Measurements from ENCODE around the gene BIRC2. TPM values are rescaled to one million over a fixed set of nuclear protein-coding genes. Genes with fewer than 3 reads are reported as not detected.

The BIRC2 gene
- total and polyA plus RNA-seq, 10 of the 15 experiments (the other 5 are each of a cell fraction or from before 2014, with no cell fraction given), result 13.8 to 75.8 (median 26.5) TPM

- Histone ChIP-seq H3K9ac (ENCODE audit: control insufficient read depth, insufficient read depth, low read length) (no peak overlapping the region), H3K36me3 (ENCODE audit: control insufficient read depth in 2 of 2, insufficient read depth in 2 of 2, low read length in 1 of 2) (peaks cover 0 to 9% of the 10 kb centered on the region in 2 experiments; a peak in 2 of 4 replicates), H3K4me3 (no peak overlapping the region), H3K9me3 (replicated peaks; ENCODE audit: control insufficient read depth, insufficient read depth, low read length) (no peaks in the 10 kb centered on the region), H2AFZ (ENCODE audit: control insufficient read depth, low read depth, low read length) (no peak overlapping the region), H3K4me1 (ENCODE audit: control insufficient read depth, insufficient read depth, low read length) (peaks cover 11% of the 10 kb centered on the region; the same call in 1 of the 2 replicates), H3K27ac (ENCODE audit: control insufficient read depth, insufficient read depth) (no peak overlapping the region), H3K79me2 (ENCODE audit: control insufficient read depth, insufficient read depth, low read length) (no peaks in the 10 kb centered on the region), H3K4me2 (ENCODE audit: control insufficient read depth, insufficient read depth) (0 out of 2 replicates have a peak overlapping the region, but pooled peaks have one; percentile 7), H3K27me3 (replicated peaks in 1 of 2; ENCODE audit: control insufficient read depth in 2 of 2, insufficient read depth in 2 of 2, low read length in 1 of 2) (no peaks in the 10 kb centered on the region), H4K20me1 (ENCODE audit: control insufficient read depth, insufficient read depth) (no peaks in the 10 kb centered on the region)
- ChIA-PET RAD21 (ENCODE audit: unreplicated experiment) (interaction anchor here (0.5 to 3.3 kb wide), 22 partner anchors 19 to 297 kb away, joined by 3 to 50 read pairs (median 3); no protein-coding TSS in a partner anchor), CTCF (interaction anchor here (0.6 to 5.1 kb wide), 21 partner anchors 8 to 298 kb away, joined by 3 to 90 read pairs (median 5); no protein-coding TSS in a partner anchor), SMC1A (ENCODE audit: uncharacterized antibody, unreplicated experiment) (interaction anchor here (0.6 to 6.4 kb wide), 23 partner anchors 9 to 297 kb away, joined by 3 to 77 read pairs (median 4); no protein-coding TSS in a partner anchor), POLR2A (interaction anchor here (1.0 kb wide), 1 partner anchor 26 kb away, joined by 3 read pairs; no protein-coding TSS in a partner anchor)
- intact Hi-C loops (cut with micrococcal nuclease; ENCODE audit: unreplicated experiment), result loop anchor here (1.0 to 2.0 kb wide), 2 partner anchors 127 to 244 kb away; no protein-coding TSS in a partner anchor
- in situ Hi-C loops (cut with MboI), result no loop called here
- 0% methylated on average over 3 of the region's 3 CpGs for whole genome bisulfite sequencing (ENCODE audit: insufficient coverage, insufficient replicate concordance, low lambda C conversion rate, missing lambda C conversion rate)
- ATAC-seq (peak; percentile 100), DNase-seq (ENCODE audit: low read depth, low spot score) (peak; percentile 90), FAIRE-seq (peak; percentile 95)
- BruUV-seq (replicated peaks), result no TSS peak
- TF ChIP-seq POLR2AphosphoS5 (IDR thresholded peaks at IDR 0.05; ENCODE audit: low read length) (no peak), CHD2 (IDR thresholded peaks at IDR 0.05; ENCODE audit: borderline replicate concordance, low read depth, low read length) (no peak), IRF5 (IDR thresholded peaks at IDR 0.05; ENCODE audit: borderline replicate concordance) (no peak), E4F1 (IDR thresholded peaks at IDR 0.05; ENCODE audit: borderline replicate concordance, partially characterized antibody) (no peak), RUNX3 (IDR thresholded peaks at IDR 0.05; ENCODE audit: low read length) (peak; percentile 56), SPI1 (IDR thresholded peaks at IDR 0.05; ENCODE audit: borderline replicate concordance, insufficient read depth, low read depth, low read length) (peak; percentile 50; the same call in 1 of the 2 replicates), BACH1 (IDR thresholded peaks at IDR 0.05; ENCODE audit: borderline replicate concordance) (peak; percentile 16; the same call in 1 of the 2 replicates), WRNIP1 (IDR thresholded peaks at IDR 0.05; ENCODE audit: borderline replicate concordance, low read depth, low read length) (no peak), NR2F1 (conservative IDR thresholded peaks at IDR 0.05) (no peak), SRF (IDR thresholded peaks at IDR 0.05; ENCODE audit: low read depth in 2 of 2, low read length in 2 of 2) (no peak)
- TF ChIP-seq, protein P1, sequence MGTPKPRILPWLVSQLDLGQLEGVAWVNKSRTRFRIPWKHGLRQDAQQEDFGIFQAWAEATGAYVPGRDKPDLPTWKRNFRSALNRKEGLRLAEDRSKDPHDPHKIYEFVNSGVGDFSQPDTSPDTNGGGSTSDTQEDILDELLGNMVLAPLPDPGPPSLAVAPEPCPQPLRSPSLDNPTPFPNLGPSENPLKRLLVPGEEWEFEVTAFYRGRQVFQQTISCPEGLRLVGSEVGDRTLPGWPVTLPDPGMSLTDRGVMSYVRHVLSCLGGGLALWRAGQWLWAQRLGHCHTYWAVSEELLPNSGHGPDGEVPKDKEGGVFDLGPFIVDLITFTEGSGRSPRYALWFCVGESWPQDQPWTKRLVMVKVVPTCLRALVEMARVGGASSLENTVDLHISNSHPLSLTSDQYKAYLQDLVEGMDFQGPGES (IDR thresholded peaks at IDR 0.05), result no peak
- TF ChIP-seq, protein P2, sequence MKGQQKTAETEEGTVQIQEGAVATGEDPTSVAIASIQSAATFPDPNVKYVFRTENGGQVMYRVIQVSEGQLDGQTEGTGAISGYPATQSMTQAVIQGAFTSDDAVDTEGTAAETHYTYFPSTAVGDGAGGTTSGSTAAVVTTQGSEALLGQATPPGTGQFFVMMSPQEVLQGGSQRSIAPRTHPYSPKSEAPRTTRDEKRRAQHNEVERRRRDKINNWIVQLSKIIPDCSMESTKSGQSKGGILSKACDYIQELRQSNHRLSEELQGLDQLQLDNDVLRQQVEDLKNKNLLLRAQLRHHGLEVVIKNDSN (IDR thresholded peaks at IDR 0.05; ENCODE audit: borderline replicate concordance, extremely low read length, insufficient read depth, low read depth, low read length), result no peak
- TF ChIP-seq, protein P3, sequence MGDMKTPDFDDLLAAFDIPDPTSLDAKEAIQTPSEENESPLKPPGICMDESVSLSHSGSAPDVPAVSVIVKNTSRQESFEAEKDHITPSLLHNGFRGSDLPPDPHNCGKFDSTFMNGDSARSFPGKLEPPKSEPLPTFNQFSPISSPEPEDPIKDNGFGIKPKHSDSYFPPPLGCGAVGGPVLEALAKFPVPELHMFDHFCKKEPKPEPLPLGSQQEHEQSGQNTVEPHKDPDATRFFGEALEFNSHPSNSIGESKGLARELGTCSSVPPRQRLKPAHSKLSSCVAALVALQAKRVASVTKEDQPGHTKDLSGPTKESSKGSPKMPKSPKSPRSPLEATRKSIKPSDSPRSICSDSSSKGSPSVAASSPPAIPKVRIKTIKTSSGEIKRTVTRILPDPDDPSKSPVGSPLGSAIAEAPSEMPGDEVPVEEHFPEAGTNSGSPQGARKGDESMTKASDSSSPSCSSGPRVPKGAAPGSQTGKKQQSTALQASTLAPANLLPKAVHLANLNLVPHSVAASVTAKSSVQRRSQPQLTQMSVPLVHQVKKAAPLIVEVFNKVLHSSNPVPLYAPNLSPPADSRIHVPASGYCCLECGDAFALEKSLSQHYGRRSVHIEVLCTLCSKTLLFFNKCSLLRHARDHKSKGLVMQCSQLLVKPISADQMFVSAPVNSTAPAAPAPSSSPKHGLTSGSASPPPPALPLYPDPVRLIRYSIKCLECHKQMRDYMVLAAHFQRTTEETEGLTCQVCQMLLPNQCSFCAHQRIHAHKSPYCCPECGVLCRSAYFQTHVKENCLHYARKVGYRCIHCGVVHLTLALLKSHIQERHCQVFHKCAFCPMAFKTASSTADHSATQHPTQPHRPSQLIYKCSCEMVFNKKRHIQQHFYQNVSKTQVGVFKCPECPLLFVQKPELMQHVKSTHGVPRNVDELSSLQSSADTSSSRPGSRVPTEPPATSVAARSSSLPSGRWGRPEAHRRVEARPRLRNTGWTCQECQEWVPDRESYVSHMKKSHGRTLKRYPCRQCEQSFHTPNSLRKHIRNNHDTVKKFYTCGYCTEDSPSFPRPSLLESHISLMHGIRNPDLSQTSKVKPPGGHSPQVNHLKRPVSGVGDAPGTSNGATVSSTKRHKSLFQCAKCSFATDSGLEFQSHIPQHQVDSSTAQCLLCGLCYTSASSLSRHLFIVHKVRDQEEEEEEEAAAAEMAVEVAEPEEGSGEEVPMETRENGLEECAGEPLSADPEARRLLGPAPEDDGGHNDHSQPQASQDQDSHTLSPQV (IDR thresholded peaks at IDR 0.05), result no peak
Measured at GRCh38 chr11:102368472-102368871, 21.5 kb downstream of the BIRC2 start.

Data from GM12878 (cell line).